Measurements from ENCODE around the gene DUS1L. TPM values are rescaled to one million over a fixed set of nuclear protein-coding genes. Genes with fewer than 3 reads are reported as not detected.

The DUS1L gene
- total RNA-seq, 4 donors from 2014 or later, result 30.2 to 70.6 (median 46.5) TPM

DNA sequence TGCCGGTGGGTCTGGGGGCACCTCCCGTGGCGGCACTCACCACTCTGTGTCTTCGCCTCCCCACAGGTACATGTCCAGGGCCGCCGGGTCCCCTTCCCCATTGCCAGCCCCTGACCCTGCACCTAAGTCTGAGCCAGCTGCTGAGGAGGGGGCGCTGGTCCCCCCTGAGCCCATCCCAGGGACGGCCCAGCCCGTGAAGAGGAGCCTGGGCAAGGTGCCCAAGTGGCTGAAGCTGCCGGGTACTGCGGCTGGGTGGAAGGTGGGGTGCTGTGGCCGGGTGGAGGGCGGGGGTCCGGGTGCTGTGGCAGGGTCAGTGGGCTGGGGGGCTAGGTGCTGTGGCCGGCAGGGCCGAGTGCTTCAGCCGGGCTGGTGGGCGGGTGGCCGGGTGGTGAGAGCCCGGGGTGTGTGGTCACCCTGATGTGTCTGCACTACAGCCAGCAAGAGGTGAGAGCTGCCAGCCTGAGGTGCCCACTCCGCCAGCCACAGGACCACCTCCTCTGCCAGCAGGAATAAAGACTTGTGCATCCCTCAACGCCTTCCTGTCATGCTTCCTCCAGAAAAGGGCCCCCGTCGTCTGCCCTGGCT, 48.6 kb downstream of the DUS1L start:
- H3K27me3 ChIP-seq, result no peaks in the 10 kb centered on the region
- intact Hi-C loops (cut with DNase I; ENCODE audit: low total_unique reads), result loop anchor here (5.0 kb wide), 1 partner anchor 55 kb away; the partner anchor contains the start of gene NOTUM
- no peak overlapping the region for H3K4me3 ChIP-seq
- DNase-seq, result no peak
- H3K27ac ChIP-seq, result no peak overlapping the region
- peaks cover 0 to 8% of the 10 kb centered on the region in 2 donors for H3K4me1 ChIP-seq
- TF ChIP-seq POLR2A (IDR thresholded peaks at IDR 0.05), result no peak
- TF ChIP-seq, protein P1, sequence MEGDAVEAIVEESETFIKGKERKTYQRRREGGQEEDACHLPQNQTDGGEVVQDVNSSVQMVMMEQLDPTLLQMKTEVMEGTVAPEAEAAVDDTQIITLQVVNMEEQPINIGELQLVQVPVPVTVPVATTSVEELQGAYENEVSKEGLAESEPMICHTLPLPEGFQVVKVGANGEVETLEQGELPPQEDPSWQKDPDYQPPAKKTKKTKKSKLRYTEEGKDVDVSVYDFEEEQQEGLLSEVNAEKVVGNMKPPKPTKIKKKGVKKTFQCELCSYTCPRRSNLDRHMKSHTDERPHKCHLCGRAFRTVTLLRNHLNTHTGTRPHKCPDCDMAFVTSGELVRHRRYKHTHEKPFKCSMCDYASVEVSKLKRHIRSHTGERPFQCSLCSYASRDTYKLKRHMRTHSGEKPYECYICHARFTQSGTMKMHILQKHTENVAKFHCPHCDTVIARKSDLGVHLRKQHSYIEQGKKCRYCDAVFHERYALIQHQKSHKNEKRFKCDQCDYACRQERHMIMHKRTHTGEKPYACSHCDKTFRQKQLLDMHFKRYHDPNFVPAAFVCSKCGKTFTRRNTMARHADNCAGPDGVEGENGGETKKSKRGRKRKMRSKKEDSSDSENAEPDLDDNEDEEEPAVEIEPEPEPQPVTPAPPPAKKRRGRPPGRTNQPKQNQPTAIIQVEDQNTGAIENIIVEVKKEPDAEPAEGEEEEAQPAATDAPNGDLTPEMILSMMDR (IDR thresholded peaks at IDR 0.05), result no peak
- H3K9me3 ChIP-seq, result no peaks in the 10 kb centered on the region
- H3K36me3 ChIP-seq, result no peaks in the 10 kb centered on the region

DNA sequence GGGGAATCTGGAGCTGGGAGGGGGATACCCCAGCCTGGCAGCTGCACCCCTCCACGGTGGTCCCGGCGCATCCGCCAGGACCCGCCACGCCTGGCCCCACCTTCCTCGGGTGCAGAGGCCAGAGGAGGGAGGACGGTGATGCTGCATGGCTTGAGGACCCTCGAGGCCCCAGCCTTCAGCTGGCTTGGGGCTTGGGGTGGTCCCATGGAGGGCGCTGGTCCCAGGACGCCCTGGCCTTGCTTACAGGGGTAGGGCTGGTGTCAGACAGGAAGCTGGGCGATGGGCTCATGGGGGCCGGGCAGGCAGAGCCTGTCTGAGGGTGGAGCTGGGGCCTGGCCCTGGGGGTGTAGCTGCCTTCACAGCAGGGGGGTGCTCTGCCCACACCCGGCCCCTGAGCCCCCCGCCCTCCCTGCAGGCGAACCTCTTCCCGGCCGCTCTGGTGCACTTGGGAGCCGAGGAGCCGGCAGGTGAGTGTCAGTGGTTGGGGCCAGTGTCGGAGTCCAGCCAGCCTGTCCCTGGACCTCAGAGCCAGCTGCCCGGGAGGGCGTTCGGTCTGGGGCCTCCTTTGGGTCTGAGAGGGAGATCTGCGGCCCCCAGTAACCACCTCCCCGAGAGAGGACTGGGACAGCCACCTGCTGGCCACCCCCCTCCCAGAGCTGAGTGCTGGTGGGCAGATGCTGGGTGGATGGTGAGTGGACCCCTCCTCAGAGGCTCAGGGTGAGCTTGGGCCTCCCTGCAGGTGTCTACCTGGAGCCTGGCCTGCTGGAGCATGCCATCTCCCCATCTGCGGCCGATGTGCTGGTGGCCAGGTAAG, 49.3 kb downstream of the DUS1L start:
- Histone ChIP-seq H3K27ac (no peak overlapping the region), H3K36me3 (no peaks in the 10 kb centered on the region), H3K9me3 (no peaks in the 10 kb centered on the region), H3K4me3 (no peak overlapping the region), H3K27me3 (no peaks in the 10 kb centered on the region), H3K4me1 (peaks cover 0 to 1% of the 10 kb centered on the region in 2 donors)
- TF ChIP-seq, protein P1 (IDR thresholded peaks at IDR 0.05), result no peak
- no peak for TF ChIP-seq POLR2A (IDR thresholded peaks at IDR 0.05)
- no peak for DNase-seq
- intact Hi-C loops (cut with DNase I; ENCODE audit: low total_unique reads), result loop anchor here (5.0 kb wide), 1 partner anchor 54 kb away; the partner anchor contains the start of gene NOTUM

DNA sequence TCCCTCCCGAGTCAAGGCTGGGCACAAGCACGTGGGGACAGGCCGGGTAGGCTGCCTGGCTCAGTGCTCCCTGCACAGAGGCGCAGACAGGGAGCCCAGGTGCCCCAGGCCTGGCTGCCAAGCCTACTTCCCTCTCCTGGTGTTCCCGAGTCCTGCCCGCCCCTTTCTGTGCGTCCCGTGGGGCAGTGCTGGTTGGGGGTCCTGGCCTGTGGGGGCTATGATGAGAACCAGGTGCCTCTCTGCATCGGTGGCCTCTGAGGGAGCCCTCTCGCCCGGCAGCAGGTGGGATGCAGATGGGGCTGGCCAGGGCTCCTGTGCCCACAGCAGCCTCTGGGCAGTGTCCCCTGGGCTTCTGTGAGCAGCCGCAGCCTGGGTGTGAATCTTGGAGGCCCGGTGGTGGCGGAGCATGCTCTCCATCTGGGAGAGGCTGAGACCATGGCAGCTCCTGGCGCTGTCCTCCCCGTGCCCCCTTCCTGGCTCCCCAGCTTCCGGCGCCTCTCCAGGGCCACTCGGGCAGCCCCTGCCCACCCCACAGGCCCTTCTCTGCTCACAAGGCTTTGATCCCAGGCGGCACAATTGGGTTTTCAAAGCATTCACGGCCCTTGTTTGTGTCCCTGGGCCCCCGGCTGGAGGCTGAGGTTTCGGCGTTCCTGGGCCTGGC, 50.2 kb downstream of the DUS1L start:
- DNase-seq, result no peak
- H3K4me3 ChIP-seq, result no peak overlapping the region
- no peaks in the 10 kb centered on the region for H3K36me3 ChIP-seq
- no peaks in the 10 kb centered on the region for H3K4me1 ChIP-seq
- intact Hi-C loops (cut with DNase I; ENCODE audit: low total_unique reads), result loop anchor here (5.0 kb wide), 1 partner anchor 53 kb away; the partner anchor contains the start of gene NOTUM
- no peak overlapping the region for H3K27ac ChIP-seq
- TF ChIP-seq, protein P1 (IDR thresholded peaks at IDR 0.05), result no peak
- TF ChIP-seq POLR2A (IDR thresholded peaks at IDR 0.05), result no peak
- no peaks in the 10 kb centered on the region for H3K27me3 ChIP-seq
- H3K9me3 ChIP-seq, result no peaks in the 10 kb centered on the region

DNA sequence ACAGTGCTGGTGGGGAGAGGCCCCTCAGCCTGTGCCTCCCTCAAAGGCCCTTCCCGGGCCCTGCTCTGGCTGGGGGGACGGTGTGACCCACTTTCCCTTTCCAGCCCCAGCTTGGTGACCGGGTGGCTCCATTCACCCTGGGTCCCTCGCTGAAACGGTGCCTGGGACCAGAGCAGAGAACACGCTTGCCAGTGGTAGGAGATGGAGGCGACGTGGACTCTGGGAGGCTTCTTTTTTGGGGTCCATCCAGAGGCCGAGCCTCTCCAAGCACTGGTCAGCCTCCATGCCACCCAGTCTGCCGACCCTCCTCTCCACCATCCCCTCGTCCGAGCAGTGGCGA, 50.7 kb downstream of the DUS1L start:
- H3K9me3 ChIP-seq, result no peaks in the 10 kb centered on the region
- no peak for DNase-seq
- no peaks in the 10 kb centered on the region for H3K4me1 ChIP-seq
- H3K27ac ChIP-seq, result no peak overlapping the region
- no peaks in the 10 kb centered on the region for H3K27me3 ChIP-seq
- intact Hi-C loops (cut with DNase I; ENCODE audit: low total_unique reads), result loop anchor here (5.0 kb wide), 1 partner anchor 53 kb away; the partner anchor contains the start of gene NOTUM
- no peaks in the 10 kb centered on the region for H3K36me3 ChIP-seq
- no peak overlapping the region for H3K4me3 ChIP-seq
- no peak for TF ChIP-seq POLR2A (IDR thresholded peaks at IDR 0.05)
- TF ChIP-seq, protein P1 (IDR thresholded peaks at IDR 0.05), result no peak

DNA sequence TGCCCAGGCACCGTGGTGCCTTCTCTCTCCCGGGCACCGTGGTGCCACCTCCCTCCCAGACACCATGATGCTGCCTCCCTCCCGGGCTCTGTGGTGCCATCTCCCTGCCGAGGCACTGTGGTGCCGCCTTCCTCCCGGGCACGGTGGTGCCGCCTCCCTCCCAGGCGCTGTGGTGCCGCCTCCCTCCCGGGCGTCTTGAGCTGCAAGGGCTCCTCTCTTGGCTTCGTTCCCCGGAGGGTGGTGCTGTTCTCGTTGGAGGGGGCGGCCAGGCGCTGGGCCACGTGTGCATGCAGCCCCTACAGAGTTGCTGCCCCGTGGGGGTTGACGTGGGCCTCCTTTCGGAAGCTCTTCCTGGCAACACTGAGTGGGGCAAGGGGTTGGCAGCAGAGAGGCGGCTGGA, 51.2 kb downstream of the DUS1L start:
- Histone ChIP-seq H3K4me3 (no peak overlapping the region), H3K27ac (no peak overlapping the region), H3K27me3 (no peaks in the 10 kb centered on the region), H3K36me3 (no peaks in the 10 kb centered on the region), H3K9me3 (no peaks in the 10 kb centered on the region), H3K4me1 (no peaks in the 10 kb centered on the region)
- DNase-seq, result no peak
- TF ChIP-seq, protein P1 (IDR thresholded peaks at IDR 0.05), result no peak
- no peak for TF ChIP-seq POLR2A (IDR thresholded peaks at IDR 0.05)
- intact Hi-C loops (cut with DNase I; ENCODE audit: low total_unique reads), result no loop called here

Data from uterus (tissue), 4 donors.